HL-60 (cell line): ENCODE results near the gene EMC6.

ENCODE experiments used
- DNase-seq, 2 experiments: peaks; one replicate each; pipeline ENCODE4 v3.0.0-alpha.2; 2010 to 2020; ENCODE audit warnings: low read depth in 1 of 2, low spot score in 1 of 2
- H3K27ac ChIP-seq: fragments of 250-450 bp; sonication (Bioruptor Pico); replicated peaks from 2 replicates; pipeline ENCODE4 v1.5.1; 2020; ENCODE audit warnings: mild to moderate bottlenecking, moderate library complexity
- H3K27me3 ChIP-seq: fragments of 250-450 bp; sonication (Bioruptor Pico); 2 replicates; pipeline ENCODE4 v1.5.1; 2021; ENCODE audit warnings: mild to moderate bottlenecking, moderate library complexity; ENCODE audit not compliant: insufficient read depth, poor library complexity, severe bottlenecking
- H3K4me3 ChIP-seq: replicated peaks from 2 replicates; pipeline ENCODE4 v1.5.1; 2011; ENCODE audit warnings: mild to moderate bottlenecking, control low read depth, low read length; ENCODE audit not compliant: insufficient read depth
- CTCF ChIP-seq: IDR thresholded peaks from one replicate; pipeline ENCODE4 v1.5.1; 2011; ENCODE audit warnings: low read length, control low read depth, inconsistent platforms; ENCODE audit not compliant: insufficient read depth
- GABPA ChIP-seq: IDR thresholded peaks from 2 replicates; pipeline ENCODE4 v1.6.1; 2012; ENCODE audit warnings: low read depth
- POLR2AphosphoS5 ChIP-seq: IDR thresholded peaks from 2 replicates; pipeline ENCODE4 v1.6.1; 2012; ENCODE audit warnings: low read depth
- REST ChIP-seq: IDR thresholded peaks from 2 replicates; pipeline ENCODE4 v1.6.1; 2012; ENCODE audit warnings: low read depth; ENCODE audit not compliant: insufficient replicate concordance
- SPI1 ChIP-seq: IDR thresholded peaks from 2 replicates; pipeline ENCODE4 v1.6.1; 2012; ENCODE audit warnings: low read depth, mild to moderate bottlenecking, borderline replicate concordance

EMC6 gene

GRCh38 chr17:3708366-3708765 lies 39.8 kb downstream of the EMC6 start:
- DNase-seq: no peak
- H3K27me3 ChIP-seq: no peaks in the 10 kb centered on the region
- TF ChIP-seq SPI1 (no peak), CTCF (no peak), POLR2AphosphoS5 (no peak), REST (no peak), GABPA (no peak)
- no peak overlapping the region for H3K27ac ChIP-seq
- no peak overlapping the region for H3K4me3 ChIP-seq

- Histone ChIP-seq H3K4me3 (no peak overlapping the region), H3K27me3 (no peaks in the 10 kb centered on the region), H3K27ac (no peak overlapping the region)
- no peak for DNase-seq
- TF ChIP-seq SPI1: no peak
- no peak for TF ChIP-seq CTCF
- TF ChIP-seq POLR2AphosphoS5: no peak
- no peak for TF ChIP-seq GABPA
- no peak for TF ChIP-seq REST
Measured at GRCh38 chr17:3710951-3711383, 42.4 kb downstream of the EMC6 start.

GRCh38 chr17:3712811-3713463 lies 44.3 kb downstream of the EMC6 start:
- no peak for DNase-seq
- Histone ChIP-seq H3K27me3 (no peaks in the 10 kb centered on the region), H3K27ac (no peak overlapping the region), H3K4me3 (no peak overlapping the region)
- TF ChIP-seq CTCF (no peak), REST (no peak), POLR2AphosphoS5 (no peak), SPI1 (no peak), GABPA (no peak)
